ENCODE measurements around the gene C5orf22.
"Not testable (repeated sequence)": the region's sequence is repeated elsewhere in the genome, so short reads cannot be mapped to it uniquely, and the experiment has no call there.

Gene C5orf22

DNA sequence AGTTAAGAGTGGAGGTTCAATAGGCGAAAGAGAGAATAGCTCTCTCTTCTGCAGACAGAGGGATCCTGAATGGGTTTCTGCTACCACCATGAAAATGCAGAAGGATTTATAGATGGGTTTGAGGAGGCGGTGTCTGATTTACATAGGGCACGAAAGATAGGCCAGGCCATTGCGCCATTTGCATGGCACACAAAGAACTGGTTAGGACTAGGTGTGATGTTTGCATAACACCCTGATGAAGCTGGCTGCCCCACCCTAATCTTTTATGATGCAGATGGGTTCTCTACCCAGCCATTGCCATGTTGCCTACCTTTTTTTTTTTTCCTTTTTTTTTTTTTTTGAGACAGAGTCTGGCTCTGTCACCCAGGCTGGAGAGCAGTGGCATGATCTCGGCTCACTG is 55.4 kb downstream of the C5orf22 start:
- in situ Hi-C loops (cut with MboI; ENCODE audit: low pct_unique_long_range_greater_than_20kb, low sequenced_read_pairs, unreplicated experiment), result loop anchor here (25.0 kb wide), 2 partner anchors 225 to 500 kb away; no protein-coding TSS in a partner anchor
- TF ChIP-seq, protein P1, sequence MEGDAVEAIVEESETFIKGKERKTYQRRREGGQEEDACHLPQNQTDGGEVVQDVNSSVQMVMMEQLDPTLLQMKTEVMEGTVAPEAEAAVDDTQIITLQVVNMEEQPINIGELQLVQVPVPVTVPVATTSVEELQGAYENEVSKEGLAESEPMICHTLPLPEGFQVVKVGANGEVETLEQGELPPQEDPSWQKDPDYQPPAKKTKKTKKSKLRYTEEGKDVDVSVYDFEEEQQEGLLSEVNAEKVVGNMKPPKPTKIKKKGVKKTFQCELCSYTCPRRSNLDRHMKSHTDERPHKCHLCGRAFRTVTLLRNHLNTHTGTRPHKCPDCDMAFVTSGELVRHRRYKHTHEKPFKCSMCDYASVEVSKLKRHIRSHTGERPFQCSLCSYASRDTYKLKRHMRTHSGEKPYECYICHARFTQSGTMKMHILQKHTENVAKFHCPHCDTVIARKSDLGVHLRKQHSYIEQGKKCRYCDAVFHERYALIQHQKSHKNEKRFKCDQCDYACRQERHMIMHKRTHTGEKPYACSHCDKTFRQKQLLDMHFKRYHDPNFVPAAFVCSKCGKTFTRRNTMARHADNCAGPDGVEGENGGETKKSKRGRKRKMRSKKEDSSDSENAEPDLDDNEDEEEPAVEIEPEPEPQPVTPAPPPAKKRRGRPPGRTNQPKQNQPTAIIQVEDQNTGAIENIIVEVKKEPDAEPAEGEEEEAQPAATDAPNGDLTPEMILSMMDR (IDR thresholded peaks at IDR 0.05; ENCODE audit: extremely low read depth, insufficient read depth, missing control alignments), result no peak
- DNase-seq (ENCODE audit: low spot score), result no peak

- DNase-seq (ENCODE audit: low spot score), result no peak
- in situ Hi-C loops (cut with MboI; ENCODE audit: low pct_unique_long_range_greater_than_20kb, low sequenced_read_pairs, unreplicated experiment), result loop anchor here (25.0 kb wide), 2 partner anchors 219 to 494 kb away; no protein-coding TSS in a partner anchor
- TF ChIP-seq, protein P1 (IDR thresholded peaks at IDR 0.05; ENCODE audit: extremely low read depth, insufficient read depth, missing control alignments), result no peak
Observed at GRCh38 chr5:31593665-31594064, 61.6 kb downstream of the C5orf22 start.

DNA sequence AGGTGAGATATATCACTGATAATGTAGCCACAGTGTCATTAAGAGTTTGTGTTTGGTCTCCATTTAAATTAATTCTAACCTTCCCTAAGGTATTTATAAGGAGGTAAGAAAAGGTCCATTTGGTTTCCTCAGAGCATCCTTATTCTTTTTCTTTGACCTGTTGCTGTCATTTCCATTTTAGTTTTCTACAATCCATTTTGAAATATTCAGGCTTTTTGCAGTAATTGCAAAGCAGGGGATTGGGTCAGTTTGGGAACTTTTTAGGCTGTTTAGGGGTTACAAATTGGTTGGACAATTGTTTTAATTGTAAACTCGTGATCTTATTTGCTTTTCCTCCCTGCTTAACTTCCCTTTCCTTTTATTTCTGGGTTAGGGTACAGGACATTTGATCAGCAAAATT is 64.3 kb downstream of the C5orf22 start:
- in situ Hi-C loops (cut with MboI; ENCODE audit: low pct_unique_long_range_greater_than_20kb, low sequenced_read_pairs, unreplicated experiment), result loop anchor here (25.0 kb wide), 2 partner anchors 216 to 491 kb away; no protein-coding TSS in a partner anchor
- no peak for DNase-seq (ENCODE audit: low spot score)
- TF ChIP-seq, protein P1 (IDR thresholded peaks at IDR 0.05; ENCODE audit: extremely low read depth, insufficient read depth, missing control alignments), result no peak

DNA sequence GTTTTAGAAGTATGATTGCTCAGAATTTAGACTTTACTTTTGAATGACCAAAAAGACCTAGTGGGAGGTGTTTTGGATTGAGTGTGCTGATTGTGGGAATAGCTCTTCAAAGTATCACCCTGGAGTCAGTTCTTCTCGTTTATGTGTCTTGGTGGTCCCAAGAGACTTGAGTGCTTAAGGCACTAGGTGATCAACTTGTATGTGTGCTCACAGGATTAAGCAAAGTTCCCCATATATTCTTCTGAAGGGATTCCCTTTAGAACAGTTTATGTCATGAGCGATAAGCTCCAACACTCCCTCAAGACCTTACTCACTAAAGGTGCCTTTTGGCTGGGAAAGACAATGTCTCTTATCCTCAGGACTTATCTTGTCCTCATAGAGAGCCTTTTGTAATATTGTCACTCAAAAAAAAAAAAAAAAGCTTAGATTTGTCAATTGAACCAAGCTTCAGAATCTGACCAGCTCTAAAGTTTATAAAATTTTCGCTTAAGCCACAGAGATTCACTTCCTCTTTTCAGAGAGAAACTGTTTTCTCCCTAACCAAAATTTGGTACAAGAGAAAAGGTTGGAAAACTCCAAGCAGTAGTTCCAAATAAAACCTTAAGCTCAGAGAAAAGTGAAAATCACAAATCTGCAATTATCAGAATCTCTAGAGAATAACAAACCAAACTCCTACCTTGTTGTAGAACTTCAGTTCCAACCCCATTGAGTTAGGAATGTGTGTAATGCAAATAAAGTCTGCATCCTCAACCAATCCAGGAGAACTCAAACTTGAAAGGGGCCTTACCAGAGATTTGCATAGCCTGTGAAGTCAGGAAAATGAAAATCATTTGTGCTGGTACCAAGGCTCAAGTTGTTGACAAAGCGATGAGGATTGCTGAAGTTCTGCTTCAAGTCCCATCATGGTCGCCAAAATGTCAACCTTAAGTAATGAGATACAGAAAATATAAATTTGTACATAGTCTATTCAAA is 66.8 kb downstream of the C5orf22 start:
- TF ChIP-seq, protein P1 (IDR thresholded peaks at IDR 0.05; ENCODE audit: extremely low read depth, insufficient read depth, missing control alignments), result no peak
- no peak for DNase-seq (ENCODE audit: low spot score)
- in situ Hi-C loops (cut with MboI; ENCODE audit: low pct_unique_long_range_greater_than_20kb, low sequenced_read_pairs, unreplicated experiment), result loop anchor here (25.0 kb wide), 2 partner anchors 213 to 488 kb away; no protein-coding TSS in a partner anchor

- in situ Hi-C loops (cut with MboI; ENCODE audit: low pct_unique_long_range_greater_than_20kb, low sequenced_read_pairs, unreplicated experiment), result not testable (repeated sequence)
Observed at GRCh38 chr5:31602305-31602704, 70.2 kb downstream of the C5orf22 start.

GRCh38 chr5:31604240-31604639 is 72.1 kb downstream of the C5orf22 start:
- in situ Hi-C loops (cut with MboI; ENCODE audit: low pct_unique_long_range_greater_than_20kb, low sequenced_read_pairs, unreplicated experiment), result no loop called here
- TF ChIP-seq, protein P1 (IDR thresholded peaks at IDR 0.05; ENCODE audit: extremely low read depth, insufficient read depth, missing control alignments), result no peak
- no peak for DNase-seq (ENCODE audit: low spot score)

More at GRCh38 chr5:31602305-31602704, 70.2 kb downstream of the C5orf22 start:
- not testable (repeated sequence) for DNase-seq (ENCODE audit: low spot score)

GRCh38 chr5:31604644-31605043 is 72.5 kb downstream of the C5orf22 start:
- DNase-seq (ENCODE audit: low spot score), result no peak
- TF ChIP-seq, protein P1 (IDR thresholded peaks at IDR 0.05; ENCODE audit: extremely low read depth, insufficient read depth, missing control alignments), result no peak
- in situ Hi-C loops (cut with MboI; ENCODE audit: low pct_unique_long_range_greater_than_20kb, low sequenced_read_pairs, unreplicated experiment), result no loop called here
